Raji (cell line): ENCODE results near the gene STK32C.

ENCODE experiments used
- POLR2A ChIP-seq: IDR thresholded peaks from 2 replicates; pipeline ENCODE4 v1.6.1; 2011; ENCODE audit warnings: low read depth, low read length, control low read depth; ENCODE audit not compliant: insufficient read depth

Gene STK32C

GRCh38 chr10:132196178-132197113, 111.3 kb downstream of the STK32C start:
- no peak for TF ChIP-seq POLR2A

GRCh38 chr10:132195366-132196075, 112.2 kb downstream of the STK32C start:
- no peak for TF ChIP-seq POLR2A

- no peak for TF ChIP-seq POLR2A
Observed at GRCh38 chr10:132194726-132195125, 113.0 kb downstream of the STK32C start.

- TF ChIP-seq POLR2A = no peak
Observed at GRCh38 chr10:132193907-132194552, 113.7 kb downstream of the STK32C start.

- no peak for TF ChIP-seq POLR2A
Observed at GRCh38 chr10:132192991-132193665, 114.6 kb downstream of the STK32C start.

- TF ChIP-seq POLR2A = no peak
Observed at GRCh38 chr10:132192076-132192975, 115.4 kb downstream of the STK32C start.

- TF ChIP-seq POLR2A = no peak
Observed at GRCh38 chr10:132189810-132190422, 117.8 kb downstream of the STK32C start.

GRCh38 chr10:132189016-132189415, 118.7 kb downstream of the STK32C start:
- TF ChIP-seq POLR2A = no peak

- no peak for TF ChIP-seq POLR2A
Observed at GRCh38 chr10:132188331-132188730, 119.4 kb downstream of the STK32C start.

GRCh38 chr10:132187430-132188138, 120.2 kb downstream of the STK32C start:
- TF ChIP-seq POLR2A = no peak

GRCh38 chr10:132186488-132187429, 121.0 kb downstream of the STK32C start, which contains the start of gene DPYSL4:
Gene DPYSL4 (plus strand): TSS chr10:132186948. CDS start chr10:132187064, 116 bp downstream.
- TF ChIP-seq POLR2A = no peak
